Right lobe of liver (tissue), 4 donors: ENCODE measurements around the gene PLEKHG3.

Experiments
- CTCF ChIP-seq, 4 donors: fragments of 200-600 bp in 3 of 4; fragments of 450-650 bp in 1 of 4; IDR thresholded peaks; one replicate each; pipeline versions ENCODE4 v1.5.1 to v1.8.0; 2016 to 2022; ENCODE audit warnings: antibody characterized with exemption in 4 of 4, mild to moderate bottlenecking in 2 of 4
- POLR2A ChIP-seq: fragments of 450-650 bp; IDR thresholded peaks from one replicate; pipeline ENCODE4 v1.6.1; 2017; ENCODE audit warnings: antibody characterized with exemption, mild to moderate bottlenecking
- donor health status: DM: no; HTN: no; CAD: no.
- donor health status: DM: no; HTN: no; CAD: no.
- donor health status: DM: no; HTN: yes; CAD: no.

GRCh38 chr14:64799555-64799954 is 95.3 kb downstream of the PLEKHG3 start:
- TF ChIP-seq POLR2A (no peak), CTCF (IDR thresholded peaks at IDR 0.05) (no peak)
